AG09309 (cell line): Measurements from ENCODE around the gene ARHGAP6.

Experiments
- DNase-seq: peaks from one replicate; pipeline ENCODE4 v3.0.0-alpha.2; 2010; ENCODE audit warnings: low read depth
- H3K4me3 ChIP-seq: 2 replicates; pipeline ENCODE4 v1.5.1; 2011; ENCODE audit warnings: mild to moderate bottlenecking, low read depth, low read length, moderate library complexity; ENCODE audit not compliant: control insufficient read depth
- TF ChIP-seq, protein P1 (sequence below): IDR thresholded peaks from 2 replicates; pipeline ENCODE4 v1.5.1; 2011; ENCODE audit warnings: mild to moderate bottlenecking, low read depth, low read length, inconsistent platforms; ENCODE audit not compliant: insufficient read depth, control insufficient read depth; ENCODE audit errors: missing control alignments

The ARHGAP6 gene

GRCh38 chrX:11352296-11352741 is 313.4 kb downstream of the ARHGAP6 start:
- no peak overlapping the region for H3K4me3 ChIP-seq
- TF ChIP-seq, protein P1, sequence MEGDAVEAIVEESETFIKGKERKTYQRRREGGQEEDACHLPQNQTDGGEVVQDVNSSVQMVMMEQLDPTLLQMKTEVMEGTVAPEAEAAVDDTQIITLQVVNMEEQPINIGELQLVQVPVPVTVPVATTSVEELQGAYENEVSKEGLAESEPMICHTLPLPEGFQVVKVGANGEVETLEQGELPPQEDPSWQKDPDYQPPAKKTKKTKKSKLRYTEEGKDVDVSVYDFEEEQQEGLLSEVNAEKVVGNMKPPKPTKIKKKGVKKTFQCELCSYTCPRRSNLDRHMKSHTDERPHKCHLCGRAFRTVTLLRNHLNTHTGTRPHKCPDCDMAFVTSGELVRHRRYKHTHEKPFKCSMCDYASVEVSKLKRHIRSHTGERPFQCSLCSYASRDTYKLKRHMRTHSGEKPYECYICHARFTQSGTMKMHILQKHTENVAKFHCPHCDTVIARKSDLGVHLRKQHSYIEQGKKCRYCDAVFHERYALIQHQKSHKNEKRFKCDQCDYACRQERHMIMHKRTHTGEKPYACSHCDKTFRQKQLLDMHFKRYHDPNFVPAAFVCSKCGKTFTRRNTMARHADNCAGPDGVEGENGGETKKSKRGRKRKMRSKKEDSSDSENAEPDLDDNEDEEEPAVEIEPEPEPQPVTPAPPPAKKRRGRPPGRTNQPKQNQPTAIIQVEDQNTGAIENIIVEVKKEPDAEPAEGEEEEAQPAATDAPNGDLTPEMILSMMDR = no peak
- no peak for DNase-seq

DNA sequence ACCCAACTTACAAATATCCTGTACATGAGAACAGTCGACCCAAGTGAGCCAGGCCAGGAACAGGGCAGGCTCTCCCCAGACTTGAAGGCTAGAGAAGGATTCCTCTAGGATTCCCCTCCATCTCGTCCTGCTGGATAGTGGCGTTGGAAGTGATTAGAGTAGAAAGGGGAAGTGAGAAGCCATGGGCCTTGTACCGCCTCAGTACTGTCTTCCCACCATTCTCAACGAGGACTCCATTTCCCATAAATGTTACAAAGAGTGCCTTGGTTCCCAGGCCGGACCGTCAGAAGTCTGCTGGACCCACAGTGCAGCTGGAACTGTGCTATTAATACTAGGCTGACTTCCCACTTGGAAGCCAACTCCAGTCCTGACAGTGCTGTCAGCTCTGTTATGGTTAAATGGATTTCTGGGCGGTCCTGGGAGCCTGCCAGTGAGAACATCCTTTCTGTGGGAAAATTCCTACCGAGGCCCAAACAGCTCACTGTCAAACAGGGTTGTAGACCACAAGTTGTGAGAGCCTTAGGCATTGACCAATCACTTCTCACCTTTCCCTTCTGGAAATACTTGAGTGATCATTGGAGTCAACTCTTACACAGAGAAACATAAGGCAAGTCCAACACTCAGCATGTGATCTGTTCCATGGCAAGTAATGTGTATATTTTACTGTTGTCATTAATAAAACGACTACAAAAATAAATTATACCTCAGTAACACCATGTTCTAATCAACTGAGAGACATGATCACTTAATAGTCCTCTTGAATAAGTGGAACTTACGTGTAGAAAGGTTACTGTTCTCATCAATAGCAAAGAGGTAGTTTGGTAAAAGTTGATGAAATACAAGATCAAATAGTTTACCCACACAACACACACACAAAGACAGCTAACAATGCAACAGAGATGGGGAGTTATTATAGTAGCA is 314.1 kb downstream of the ARHGAP6 start:
- peak; percentile 27 for DNase-seq
- TF ChIP-seq, protein P1 = no peak
- no peak overlapping the region for H3K4me3 ChIP-seq

DNA sequence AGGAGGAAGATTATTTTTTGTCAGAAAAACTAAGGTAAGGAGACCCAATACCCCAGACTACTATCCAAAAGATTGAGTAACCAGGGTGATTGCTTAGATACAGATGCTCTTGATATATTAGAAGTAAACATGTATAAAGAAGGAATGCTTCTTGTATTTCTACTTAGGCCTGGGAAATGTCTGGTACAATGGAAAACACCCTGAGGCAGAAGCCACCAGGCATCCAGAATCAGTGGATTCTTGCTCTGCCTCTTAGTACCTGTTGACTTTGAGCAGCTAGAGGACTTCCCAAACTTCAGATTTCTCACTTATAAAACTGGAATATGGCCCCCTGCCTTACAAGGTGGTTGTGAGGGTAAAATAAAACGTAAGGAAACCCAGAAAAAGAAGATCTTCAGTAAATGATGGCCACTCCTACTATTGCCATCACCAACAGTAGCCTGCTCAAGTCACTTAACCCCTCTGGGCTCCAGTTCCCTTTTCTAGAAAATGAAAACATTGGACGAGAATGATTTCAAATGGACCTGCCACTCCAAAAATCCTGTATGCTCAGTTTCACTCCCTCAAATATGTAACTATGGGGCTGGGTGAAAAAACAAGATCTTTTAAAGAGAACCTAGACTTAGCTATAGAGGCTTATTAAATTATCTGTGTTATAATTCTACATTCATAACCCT is 315.9 kb downstream of the ARHGAP6 start:
- TF ChIP-seq, protein P1 = no peak
- H3K4me3 ChIP-seq = no peak overlapping the region
- DNase-seq = no peak

DNA sequence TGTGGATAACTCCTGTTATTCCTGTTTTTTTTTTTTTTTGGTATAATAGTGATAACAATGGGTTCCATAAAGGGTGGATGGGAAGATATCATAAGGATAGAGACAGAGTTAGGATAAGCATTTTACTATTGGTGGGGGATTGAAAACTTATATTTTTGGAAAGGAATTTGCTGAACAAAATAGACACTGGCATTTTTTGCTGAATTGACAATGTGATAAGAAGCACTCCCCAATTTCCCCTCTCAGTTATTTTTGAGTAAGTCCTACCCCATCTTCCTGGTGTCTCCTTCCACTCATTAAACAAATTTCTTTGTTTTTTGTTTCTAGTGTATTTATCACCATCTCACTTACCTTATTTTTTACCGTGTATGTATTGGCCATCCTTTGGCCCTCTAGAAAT is 316.7 kb downstream of the ARHGAP6 start:
- no peak overlapping the region for H3K4me3 ChIP-seq
- no peak for DNase-seq
- TF ChIP-seq, protein P1 = no peak

DNA sequence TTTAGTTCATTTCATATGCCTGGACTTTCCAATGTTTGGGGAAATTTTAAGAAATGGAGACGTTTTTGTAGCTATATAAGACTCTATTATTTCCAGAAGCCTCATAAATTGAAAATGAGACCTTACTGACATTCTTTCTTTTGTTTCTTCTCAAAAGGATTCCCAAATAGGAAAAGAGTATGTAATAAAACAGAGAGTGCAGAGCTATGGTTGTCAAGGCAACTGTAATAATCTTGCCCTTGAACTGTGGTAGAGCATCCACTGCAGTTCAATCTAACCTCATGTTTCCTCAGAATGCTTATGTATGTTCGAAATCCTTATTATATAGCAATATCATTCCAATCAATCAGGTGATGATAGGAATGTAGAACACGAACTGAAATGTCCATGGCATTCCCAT is 318.4 kb downstream of the ARHGAP6 start:
- DNase-seq = no peak
- no peak overlapping the region for H3K4me3 ChIP-seq
- TF ChIP-seq, protein P1 = no peak

GRCh38 chrX:11346121-11346682 is 319.5 kb downstream of the ARHGAP6 start:
- DNase-seq = no peak
- H3K4me3 ChIP-seq = no peak overlapping the region
- TF ChIP-seq, protein P1 = no peak
